Activated naive CD4-positive, alpha-beta T cell treated with anti-CD3 and anti-CD28 coated beads, Interleukin-2, amount 10 ng/mL, durations not matched to agents 5 hours and 36 hours (primary cell): ENCODE results near the gene LGI2. TPM values are rescaled to one million over a fixed set of nuclear protein-coding genes. Genes with fewer than 3 reads are reported as not detected.

Experiments
- total RNA-seq, 2 experiments: library from RNA; stranded (reverse); gene quantifications; one replicate each; pipeline ENCODE4 v1.2.3, GENCODE V29; 2021

Gene LGI2
- not detected for total RNA-seq

DNA sequence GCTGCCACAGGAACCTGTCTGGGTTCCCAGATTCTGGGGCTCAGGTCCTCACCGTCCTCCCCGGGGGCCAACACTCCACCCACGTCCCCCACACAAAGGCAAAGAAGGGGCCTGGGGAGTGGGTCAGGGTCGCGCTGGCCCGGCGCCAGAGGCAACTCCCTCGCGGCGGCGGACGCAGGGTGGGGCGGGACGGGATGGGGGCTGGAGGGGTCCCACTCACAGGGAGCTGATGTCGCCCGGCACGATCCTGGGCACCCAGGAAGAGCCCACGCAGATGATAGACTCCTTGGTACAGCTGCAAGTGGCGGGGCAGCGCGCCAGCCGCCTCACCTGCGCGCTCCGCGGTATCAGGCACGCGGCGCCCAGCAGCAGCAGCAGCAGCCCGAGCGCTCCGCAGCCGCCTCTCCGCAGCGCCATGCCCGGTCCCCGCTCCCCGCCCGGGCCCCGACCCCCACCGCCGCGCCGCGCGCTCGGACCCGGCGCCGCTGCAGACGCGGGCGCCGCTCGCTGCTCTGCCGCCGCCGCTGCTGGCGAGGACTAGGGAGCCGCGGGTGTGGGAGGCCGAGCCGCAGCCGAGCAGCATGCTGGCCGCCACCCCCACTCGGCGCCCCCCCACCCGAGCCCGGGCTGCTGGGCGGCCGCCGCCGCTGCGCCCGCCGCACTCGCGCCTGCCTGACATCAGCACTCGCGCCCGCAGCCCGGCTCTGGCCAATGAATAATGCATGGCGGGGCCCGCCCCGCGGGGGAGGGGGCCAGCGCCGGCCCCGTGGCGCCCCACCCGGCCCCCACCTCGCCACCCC, at the start of gene LGI2:
Gene LGI2 (minus strand): TSS at position 670 of the 800 bp plus-strand sequence. CDS start 253 bp downstream, at position 417.

Other genes starting within 250 kb of the LGI2 start
- not detected for gene SOD3, start 235.4 kb downstream of the LGI2 start, total RNA-seq
- not detected for gene CCDC149, start 117.9 kb downstream of the LGI2 start, total RNA-seq
- 10 to 100 TPM; 14.8 to 16.1 TPM for gene SEPSECS, start 129.5 kb upstream of the LGI2 start, total RNA-seq
- 10 to 100 TPM; 32.2 to 32.5 TPM for gene PI4K2B, start 203.1 kb upstream of the LGI2 start, total RNA-seq